ENCODE results near the gene SDE2. TPM values are rescaled to one million over a fixed set of nuclear protein-coding genes. Genes with fewer than 3 reads are reported as not detected.

SDE2 gene
- 30.1 TPM for total RNA-seq
- 14.2 TPM for polyA plus RNA-seq

DNA sequence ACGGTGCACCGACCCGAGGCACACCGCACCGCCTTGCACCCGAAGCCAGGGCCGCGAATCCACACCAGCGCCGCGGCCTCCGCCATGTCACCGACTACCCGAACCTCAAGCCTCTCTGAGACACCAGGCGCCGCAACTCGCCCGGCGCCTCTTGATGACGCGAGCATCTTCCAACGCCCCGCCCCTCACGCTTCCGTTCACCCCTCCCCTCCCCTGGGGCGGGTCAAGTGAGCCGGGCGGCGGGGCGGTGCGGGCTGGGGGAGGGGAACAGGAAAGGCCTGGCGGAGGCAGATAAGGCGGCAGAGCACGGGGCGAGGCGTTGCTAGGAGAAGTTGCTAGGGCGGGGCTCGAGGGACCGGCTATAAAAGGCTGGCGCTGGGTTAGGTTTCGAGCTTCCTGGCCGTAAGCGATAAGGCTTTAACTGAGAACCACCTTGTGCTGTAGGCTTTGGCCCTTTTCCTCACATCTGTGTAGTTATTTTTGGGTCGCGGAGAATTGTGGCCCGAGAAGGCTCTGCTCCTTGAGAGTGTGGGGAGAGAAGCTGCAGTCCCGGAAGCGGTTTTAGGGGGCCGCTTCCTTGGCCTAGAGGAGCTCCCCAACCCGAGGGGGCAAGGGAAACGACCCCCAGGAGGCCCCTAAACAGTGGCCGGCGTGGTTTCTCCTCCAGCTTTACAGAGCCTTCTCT, at the start of gene SDE2:
Gene SDE2, minus strand, starts transcription at position 117 of the 685 bp plus-strand sequence. Its CDS starts 31 bp downstream, at position 86.
- DNase-seq (ENCODE audit: extremely low spot score), result peak; percentile 96
- H3K36me3 ChIP-seq (ENCODE audit: insufficient read depth), result no peaks in the 10 kb centered on the region
- H3K4me1 ChIP-seq (ENCODE audit: insufficient read depth), result no peaks in the 10 kb centered on the region
- H3K4me3 ChIP-seq (ENCODE audit: low read depth, low read length), result peak within 1 kb of the TSS; percentile 49
- under 1% methylated on average over 53 of the region's 53 CpGs for WGBS
- H3K27ac ChIP-seq (ENCODE audit: low read depth), result peak within 1 kb of the TSS; percentile 96

DNA sequence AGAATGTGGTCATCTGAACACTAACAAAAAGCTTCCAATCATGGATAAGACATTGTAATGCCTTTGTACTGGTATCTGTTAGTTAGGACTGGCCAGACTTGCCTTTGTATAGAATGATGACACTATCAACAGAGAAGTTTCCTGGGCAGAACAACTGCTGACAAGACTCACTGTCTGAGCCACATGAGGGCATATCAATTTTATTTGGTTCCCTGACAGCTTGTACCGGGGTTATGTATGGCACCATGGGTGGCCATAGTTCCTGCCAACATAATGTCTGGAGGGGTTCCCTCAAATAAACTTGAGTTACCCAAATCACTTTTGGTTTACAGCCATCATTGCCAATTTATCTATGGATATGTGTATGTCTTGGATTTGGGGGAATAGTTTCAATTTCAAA, 49.7 kb upstream of the SDE2 start:
- no peak for DNase-seq (ENCODE audit: extremely low spot score)
- Histone ChIP-seq H3K4me1 (ENCODE audit: insufficient read depth) (no peaks in the 10 kb centered on the region), H3K36me3 (ENCODE audit: insufficient read depth) (no peaks in the 10 kb centered on the region), H3K4me3 (ENCODE audit: low read depth, low read length) (no peak overlapping the region), H3K27ac (ENCODE audit: low read depth) (no peak overlapping the region)
- 78% methylated on average over 1 of the region's 1 CpG for WGBS

DNA sequence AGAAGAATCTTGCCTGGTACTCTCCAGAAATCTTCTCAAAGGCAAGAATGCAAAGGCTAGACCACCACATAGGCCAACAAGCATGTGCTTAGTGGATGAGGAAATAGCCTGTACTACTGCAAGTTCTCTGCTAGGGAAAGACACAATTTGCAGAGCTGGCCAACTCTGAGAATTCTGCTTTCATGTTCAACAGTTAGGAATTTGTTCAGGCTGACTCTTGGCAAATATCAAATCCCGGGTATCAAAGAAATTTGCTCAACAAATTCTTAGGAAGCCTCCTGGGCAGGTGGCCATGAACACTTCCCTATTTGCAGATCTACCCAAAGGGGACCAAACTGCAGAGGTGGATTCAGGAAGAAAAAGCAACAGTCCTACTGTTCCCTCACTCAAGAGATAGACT, 48.4 kb upstream of the SDE2 start:
- Histone ChIP-seq H3K27ac (ENCODE audit: low read depth) (no peak overlapping the region), H3K36me3 (ENCODE audit: insufficient read depth) (no peaks in the 10 kb centered on the region), H3K4me1 (ENCODE audit: insufficient read depth) (no peaks in the 10 kb centered on the region), H3K4me3 (ENCODE audit: low read depth, low read length) (no peak overlapping the region)
- no peak for DNase-seq (ENCODE audit: extremely low spot score)
- 32% methylated on average over 1 of the region's 1 CpG for WGBS

DNA sequence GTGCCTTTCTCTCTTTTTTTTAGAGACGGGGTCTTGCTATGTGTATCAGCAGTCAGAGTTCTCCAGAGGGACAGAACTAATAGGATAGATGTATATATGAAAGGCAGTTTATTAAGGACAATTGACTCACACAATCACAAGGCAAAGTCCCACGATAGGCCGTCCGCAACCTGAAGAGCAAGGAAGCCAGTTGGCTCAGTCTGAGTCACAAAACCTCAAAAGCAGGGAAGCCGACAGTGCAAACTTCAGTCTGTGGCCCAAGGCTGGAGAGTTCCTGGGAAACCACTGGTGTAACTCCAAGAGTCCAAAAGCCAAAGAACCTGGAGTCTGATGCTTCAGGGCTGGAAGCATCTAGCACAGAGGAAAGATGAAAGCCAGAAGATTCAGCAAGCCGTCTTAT, 47.1 kb upstream of the SDE2 start:
- Histone ChIP-seq H3K4me3 (ENCODE audit: low read depth, low read length) (no peak overlapping the region), H3K36me3 (ENCODE audit: insufficient read depth) (no peaks in the 10 kb centered on the region), H3K27ac (ENCODE audit: low read depth) (no peak overlapping the region), H3K4me1 (ENCODE audit: insufficient read depth) (no peaks in the 10 kb centered on the region)
- no peak for DNase-seq (ENCODE audit: extremely low spot score)
- WGBS, result 87% methylated on average over 6 of the region's 6 CpGs

DNA sequence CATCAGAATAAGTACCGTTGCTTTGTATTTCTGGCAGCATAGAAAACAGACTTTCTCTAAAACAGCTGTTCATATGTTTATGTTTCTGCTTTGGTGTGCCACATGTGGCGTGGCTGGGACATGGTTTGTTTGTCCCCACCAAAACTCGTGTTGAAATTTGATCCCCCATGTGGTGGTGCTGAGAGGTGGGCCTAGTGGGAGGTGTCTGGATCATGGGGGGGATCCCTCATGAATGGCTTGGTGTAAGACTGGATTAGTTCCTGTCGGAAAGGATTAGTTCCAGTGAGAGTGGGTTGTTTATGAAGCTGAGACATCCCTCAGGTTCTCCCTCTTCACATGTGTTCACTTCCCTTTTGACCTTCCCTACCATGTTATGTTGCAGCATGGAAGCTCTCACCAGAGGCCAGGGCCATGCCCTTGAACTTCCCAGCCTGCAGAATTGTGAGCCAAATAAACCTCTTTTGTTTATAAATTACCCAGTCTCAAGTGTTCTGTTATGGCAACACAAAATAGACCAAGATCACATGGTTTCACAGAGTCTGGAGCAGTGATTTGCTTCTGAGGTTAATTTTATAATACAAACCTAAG, 45.5 kb upstream of the SDE2 start:
- no peaks in the 10 kb centered on the region for H3K36me3 ChIP-seq (ENCODE audit: insufficient read depth)
- DNase-seq (ENCODE audit: extremely low spot score), result no peak
- H3K4me1 ChIP-seq (ENCODE audit: insufficient read depth), result no peaks in the 10 kb centered on the region
- no peak overlapping the region for H3K27ac ChIP-seq (ENCODE audit: low read depth)
- H3K4me3 ChIP-seq (ENCODE audit: low read depth, low read length), result no peak overlapping the region
- 63% methylated on average over 4 of the region's 4 CpGs for WGBS

DNA sequence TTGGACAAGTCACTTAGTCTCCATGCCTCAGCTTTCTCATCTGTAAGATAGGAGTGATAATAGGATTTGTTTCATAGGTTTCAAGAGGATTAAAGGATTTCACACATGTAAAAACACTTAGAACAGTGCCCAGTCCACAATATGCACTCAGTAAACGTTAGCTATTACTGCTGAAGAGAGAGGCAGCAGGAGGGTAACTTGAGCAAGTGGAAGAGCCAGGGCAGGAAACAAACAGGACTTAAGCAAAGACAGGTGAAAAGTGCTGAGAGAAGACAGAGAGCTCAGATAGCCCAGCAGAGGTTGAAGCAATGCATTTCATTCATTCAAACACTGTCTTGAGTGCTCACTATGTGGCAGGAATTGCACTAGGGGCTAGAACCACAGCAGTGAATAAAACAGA, 42.3 kb upstream of the SDE2 start:
- DNase-seq (ENCODE audit: extremely low spot score), result no peak

DNA sequence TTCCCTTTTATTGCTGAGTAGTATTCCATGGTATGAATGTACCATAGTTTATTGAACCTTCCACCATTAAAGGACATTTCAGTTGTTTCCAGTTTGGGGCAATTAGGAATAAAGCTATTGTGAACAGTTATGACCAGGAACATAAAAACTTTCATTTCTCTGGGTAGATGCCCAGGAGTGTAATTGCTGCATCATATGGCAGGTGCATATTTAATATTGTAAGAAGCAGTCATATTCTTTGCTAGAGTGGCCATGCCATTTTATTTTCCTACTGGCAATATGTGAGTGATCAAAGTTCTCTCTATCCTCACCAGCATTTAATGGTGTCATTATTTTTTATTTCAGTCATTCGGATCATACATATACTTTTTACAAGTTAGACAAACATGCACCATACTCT, 39.5 kb upstream of the SDE2 start:
- no peak for DNase-seq (ENCODE audit: extremely low spot score)
- no peaks in the 10 kb centered on the region for H3K36me3 ChIP-seq (ENCODE audit: insufficient read depth)
- no peaks in the 10 kb centered on the region for H3K4me1 ChIP-seq (ENCODE audit: insufficient read depth)
- 91% methylated on average over 1 of the region's 1 CpG for WGBS
- H3K4me3 ChIP-seq (ENCODE audit: low read depth, low read length), result no peak overlapping the region
- H3K27ac ChIP-seq (ENCODE audit: low read depth), result no peak overlapping the region

More for the DNA sequence above, 42.3 kb upstream of the SDE2 start:
- H3K27ac ChIP-seq (ENCODE audit: low read depth), result no peak overlapping the region
- no peak overlapping the region for H3K4me3 ChIP-seq (ENCODE audit: low read depth, low read length)
- WGBS, result 34% methylated on average over 1 of the region's 1 CpG
- H3K36me3 ChIP-seq (ENCODE audit: insufficient read depth), result no peaks in the 10 kb centered on the region
- no peaks in the 10 kb centered on the region for H3K4me1 ChIP-seq (ENCODE audit: insufficient read depth)

DNA sequence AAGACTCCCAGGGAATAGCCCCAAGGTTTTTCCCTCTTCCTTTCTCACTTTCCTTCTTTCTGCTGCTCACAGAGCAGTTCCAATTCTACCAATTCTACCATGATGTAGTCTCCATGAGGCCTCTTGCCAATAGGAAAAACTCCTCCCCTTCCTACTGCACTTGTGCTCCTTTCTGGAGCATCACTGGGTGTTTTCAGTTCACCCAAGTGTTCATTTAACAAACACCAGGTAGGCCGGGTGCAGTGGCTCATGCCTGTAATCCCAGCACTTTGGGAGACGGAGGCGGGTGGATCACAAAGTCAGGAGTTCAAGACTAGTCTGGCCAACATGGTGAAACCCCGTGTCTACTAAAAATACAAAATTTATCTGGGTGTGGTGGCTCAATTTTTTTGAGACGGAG, 36.8 kb upstream of the SDE2 start:
- no peak for DNase-seq (ENCODE audit: extremely low spot score)
- no peaks in the 10 kb centered on the region for H3K36me3 ChIP-seq (ENCODE audit: insufficient read depth)
- no peak overlapping the region for H3K27ac ChIP-seq (ENCODE audit: low read depth)
- 93% methylated on average over 5 of the region's 5 CpGs for WGBS
- H3K4me3 ChIP-seq (ENCODE audit: low read depth, low read length), result no peak overlapping the region
- H3K4me1 ChIP-seq (ENCODE audit: insufficient read depth), result no peaks in the 10 kb centered on the region

DNA sequence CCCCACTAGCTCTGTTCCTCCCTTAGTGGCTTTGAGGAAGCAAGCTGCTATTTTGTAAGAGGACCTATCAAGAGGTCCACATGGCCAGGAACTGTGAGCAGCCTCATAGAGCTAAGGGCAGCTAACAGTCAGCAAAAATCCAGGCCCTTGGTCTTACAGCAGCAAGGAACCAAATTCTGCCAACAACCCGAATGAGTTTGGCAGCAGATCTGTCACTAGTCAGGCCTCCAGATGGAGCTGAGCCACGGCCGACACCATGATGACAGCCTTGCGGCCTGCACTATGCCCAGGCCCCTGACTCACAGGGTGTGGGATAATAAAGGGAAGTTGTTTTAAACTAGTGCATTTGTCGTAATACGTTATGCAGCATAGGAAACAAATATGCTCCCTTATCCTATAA, 35.3 kb upstream of the SDE2 start:
- DNase-seq (ENCODE audit: extremely low spot score), result no peak
- 15% methylated on average over 6 of the region's 6 CpGs for WGBS
- Histone ChIP-seq H3K4me3 (ENCODE audit: low read depth, low read length) (no peak overlapping the region), H3K36me3 (ENCODE audit: insufficient read depth) (no peaks in the 10 kb centered on the region), H3K4me1 (ENCODE audit: insufficient read depth) (no peaks in the 10 kb centered on the region), H3K27ac (ENCODE audit: low read depth) (no peak overlapping the region)

DNA sequence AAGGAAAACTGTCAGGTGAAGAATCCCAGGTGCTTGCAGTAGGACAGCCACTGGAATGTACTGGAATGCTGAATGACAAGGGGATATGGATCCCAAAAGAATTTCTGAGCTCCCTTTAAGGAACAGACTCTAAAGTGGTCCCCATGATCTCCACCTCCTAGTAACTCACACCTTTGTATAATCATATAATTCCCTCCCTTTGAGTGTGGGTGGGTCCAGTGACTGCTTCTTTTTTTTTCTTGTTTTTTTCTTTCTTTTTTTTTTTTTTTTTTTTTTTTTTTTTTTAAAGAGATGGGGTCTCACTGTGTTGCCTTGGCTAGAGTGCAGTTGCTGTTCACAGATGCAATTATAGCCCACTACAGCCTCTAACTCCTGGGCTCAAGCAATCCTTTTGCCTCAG, 34.8 kb upstream of the SDE2 start:
- Histone ChIP-seq H3K27ac (ENCODE audit: low read depth) (no peak overlapping the region), H3K36me3 (ENCODE audit: insufficient read depth) (no peaks in the 10 kb centered on the region), H3K4me1 (ENCODE audit: insufficient read depth) (no peaks in the 10 kb centered on the region), H3K4me3 (ENCODE audit: low read depth, low read length) (no peak overlapping the region)
- no peak for DNase-seq (ENCODE audit: extremely low spot score)

DNA sequence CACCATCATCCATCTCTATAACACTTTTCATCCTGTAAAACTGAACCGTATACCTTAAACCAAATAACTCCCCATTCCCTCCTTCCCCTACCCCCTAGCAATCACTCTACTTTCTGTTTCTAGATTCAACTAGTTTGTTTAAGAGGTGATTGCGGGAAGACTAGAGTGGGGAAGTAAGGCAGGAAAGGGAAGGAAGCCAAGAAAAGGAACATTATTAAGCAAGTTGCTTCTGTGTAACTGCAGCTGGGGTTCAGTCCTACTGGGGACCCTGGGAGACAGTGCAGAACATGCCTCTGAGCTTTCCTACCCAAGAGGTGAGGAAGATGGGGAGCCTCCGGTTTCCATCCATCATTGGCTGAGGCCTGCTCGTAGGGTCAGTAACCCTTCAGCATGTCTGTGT, 34.4 kb upstream of the SDE2 start:
- H3K36me3 ChIP-seq (ENCODE audit: insufficient read depth), result no peaks in the 10 kb centered on the region
- H3K4me1 ChIP-seq (ENCODE audit: insufficient read depth), result no peaks in the 10 kb centered on the region
- no peak overlapping the region for H3K4me3 ChIP-seq (ENCODE audit: low read depth, low read length)
- H3K27ac ChIP-seq (ENCODE audit: low read depth), result no peak overlapping the region
- 87% methylated on average over 4 of the region's 4 CpGs for WGBS
- no peak for DNase-seq (ENCODE audit: extremely low spot score)

DNA sequence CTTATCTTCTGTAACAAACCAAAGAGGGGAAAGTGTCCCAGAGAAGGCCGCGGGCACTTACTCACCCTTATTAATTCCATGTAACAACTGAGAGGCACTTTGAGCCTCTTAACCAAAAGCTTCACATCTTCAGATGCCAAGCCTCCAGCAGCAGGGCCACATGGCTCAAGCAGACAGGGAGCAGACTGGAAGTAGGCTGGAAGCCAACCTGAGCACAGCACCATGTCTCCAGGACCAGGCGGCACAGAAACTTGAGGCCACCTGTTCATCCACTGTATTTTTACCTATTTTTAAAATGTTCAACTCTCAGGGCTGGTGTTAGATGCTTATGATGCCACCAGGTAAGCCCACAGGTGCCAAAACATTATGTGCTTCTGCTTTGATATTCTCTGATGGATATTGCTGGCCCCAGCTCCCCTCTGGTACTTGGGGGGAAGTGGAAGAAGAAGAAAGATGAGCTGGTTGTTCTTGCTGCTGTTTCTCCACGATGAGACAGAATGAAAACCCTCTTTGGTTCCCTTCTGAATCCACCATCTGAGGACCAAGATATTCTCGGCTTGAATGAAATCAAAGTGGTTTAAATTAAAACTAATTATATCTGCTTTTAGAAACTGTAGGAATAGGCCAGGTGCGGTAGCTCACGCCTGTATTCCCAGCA, 30.6 kb upstream of the SDE2 start:
- Histone ChIP-seq H3K36me3 (ENCODE audit: insufficient read depth) (no peaks in the 10 kb centered on the region), H3K4me1 (ENCODE audit: insufficient read depth) (no peaks in the 10 kb centered on the region), H3K4me3 (ENCODE audit: low read depth, low read length) (no peak overlapping the region), H3K27ac (ENCODE audit: low read depth) (no peak overlapping the region)
- WGBS, result 86% methylated on average over 7 of the region's 7 CpGs
- no peak for DNase-seq (ENCODE audit: extremely low spot score)

DNA sequence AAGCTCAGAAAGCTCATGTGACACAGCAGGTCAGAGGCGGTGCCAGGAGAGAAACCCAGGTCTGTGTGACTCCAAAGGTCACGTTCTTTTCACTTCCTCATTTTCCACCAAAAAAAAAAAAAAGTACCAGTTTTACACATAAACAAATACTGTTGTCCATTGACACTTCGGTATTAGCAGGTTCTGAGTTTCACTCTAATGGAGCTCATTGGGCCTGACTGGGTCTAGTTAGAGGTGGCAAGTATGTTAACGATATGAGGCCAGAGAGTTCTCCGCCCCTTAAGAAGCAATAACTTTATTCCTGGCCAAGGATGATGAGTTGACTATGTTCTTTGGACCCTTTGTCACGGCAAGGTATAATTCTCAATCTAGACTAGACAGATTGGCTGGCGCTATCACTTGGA, 30.0 kb upstream of the SDE2 start:
- no peaks in the 10 kb centered on the region for H3K4me1 ChIP-seq (ENCODE audit: insufficient read depth)

DNA sequence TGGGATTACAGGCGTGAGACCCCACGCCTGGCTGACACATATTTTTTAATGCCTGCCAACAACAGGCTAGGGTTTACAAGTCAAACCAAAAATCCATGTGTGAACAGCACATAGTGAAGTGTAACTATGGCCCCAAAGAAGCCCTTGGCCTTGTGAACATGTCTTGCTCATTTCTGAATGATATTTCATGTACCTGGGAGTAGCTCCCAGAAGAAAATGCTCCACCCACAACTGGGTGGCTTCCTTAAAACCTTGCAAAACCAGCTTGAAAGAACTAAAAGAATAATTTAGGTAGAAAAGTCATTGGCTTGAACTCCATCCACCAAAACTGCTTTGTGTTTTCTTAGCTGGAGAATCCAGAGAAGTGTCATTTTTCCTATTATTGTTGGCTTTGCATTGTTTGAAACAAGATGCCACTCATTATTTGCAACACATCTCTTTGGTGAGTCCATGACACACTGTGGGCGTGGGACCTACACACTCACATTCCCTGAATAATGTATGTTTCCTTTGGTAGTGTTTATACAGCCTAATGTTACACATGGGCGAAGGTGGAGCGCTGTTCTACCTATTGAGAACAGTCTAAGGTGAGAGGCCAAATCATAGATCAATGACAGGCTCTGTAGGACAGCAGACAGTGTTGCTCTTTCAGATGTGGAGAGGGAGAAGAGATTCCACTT, 28.5 kb upstream of the SDE2 start:
- no peak overlapping the region for H3K27ac ChIP-seq (ENCODE audit: low read depth)
- 89% methylated on average over 5 of the region's 5 CpGs for WGBS
- H3K4me1 ChIP-seq (ENCODE audit: insufficient read depth), result no peaks in the 10 kb centered on the region
- no peak overlapping the region for H3K4me3 ChIP-seq (ENCODE audit: low read depth, low read length)
- DNase-seq (ENCODE audit: extremely low spot score), result no peak
- H3K36me3 ChIP-seq (ENCODE audit: insufficient read depth), result no peaks in the 10 kb centered on the region

More for the DNA sequence above, 30.0 kb upstream of the SDE2 start:
- H3K4me3 ChIP-seq (ENCODE audit: low read depth, low read length), result no peak overlapping the region
- 86% methylated on average over 7 of the region's 7 CpGs for WGBS
- no peaks in the 10 kb centered on the region for H3K36me3 ChIP-seq (ENCODE audit: insufficient read depth)
- H3K27ac ChIP-seq (ENCODE audit: low read depth), result no peak overlapping the region
- no peak for DNase-seq (ENCODE audit: extremely low spot score)

Measured in urinary bladder (tissue), 4 donors.